Measurements from ENCODE around the gene WDFY2. TPM values are rescaled to one million over a fixed set of nuclear protein-coding genes. Genes with fewer than 3 reads are reported as not detected.

Gene WDFY2
- total RNA-seq, 1 donor from 2014 or later: 20.7 TPM

DNA sequence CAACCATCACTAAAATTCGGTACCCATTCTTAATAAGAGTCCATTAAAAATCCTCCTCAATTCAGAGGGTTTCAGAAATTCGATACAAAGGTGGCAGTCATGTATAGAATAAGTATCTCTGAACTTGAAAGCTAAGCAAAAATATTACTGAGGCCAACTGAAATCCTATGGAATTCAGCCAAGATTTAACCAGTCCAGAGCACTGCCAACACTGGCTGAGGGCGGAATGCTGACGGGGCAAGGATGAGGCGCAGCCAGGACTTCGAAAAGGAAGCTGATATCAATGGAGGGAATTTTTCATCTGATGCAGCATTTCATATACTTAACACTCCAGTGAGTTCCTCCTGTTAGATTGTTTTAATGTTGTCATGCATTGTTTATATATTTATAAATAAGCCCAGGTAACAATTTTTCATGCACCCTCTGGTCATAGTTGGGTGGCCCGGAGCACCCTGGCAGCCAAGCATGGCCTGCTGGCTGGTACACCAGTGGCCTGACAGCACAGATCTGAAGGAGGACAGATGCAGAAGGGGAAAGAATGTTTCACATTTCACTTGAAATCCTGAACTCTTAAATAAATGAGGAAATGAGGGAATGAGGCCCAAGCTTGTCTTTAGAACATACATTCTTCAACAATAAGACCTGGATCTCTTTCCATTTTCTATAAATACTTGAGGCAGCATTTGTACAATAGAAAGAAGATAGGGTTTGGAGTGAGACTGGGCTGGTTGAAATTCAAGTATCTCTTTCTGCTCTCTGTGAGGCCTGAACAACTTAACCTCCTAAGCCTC is 41.5 kb downstream of the WDFY2 start:
- H3K27ac Mint-ChIP-seq (ENCODE audit: unreplicated experiment): peak overlapping the region; percentile 82
- TF ChIP-seq, protein P1, sequence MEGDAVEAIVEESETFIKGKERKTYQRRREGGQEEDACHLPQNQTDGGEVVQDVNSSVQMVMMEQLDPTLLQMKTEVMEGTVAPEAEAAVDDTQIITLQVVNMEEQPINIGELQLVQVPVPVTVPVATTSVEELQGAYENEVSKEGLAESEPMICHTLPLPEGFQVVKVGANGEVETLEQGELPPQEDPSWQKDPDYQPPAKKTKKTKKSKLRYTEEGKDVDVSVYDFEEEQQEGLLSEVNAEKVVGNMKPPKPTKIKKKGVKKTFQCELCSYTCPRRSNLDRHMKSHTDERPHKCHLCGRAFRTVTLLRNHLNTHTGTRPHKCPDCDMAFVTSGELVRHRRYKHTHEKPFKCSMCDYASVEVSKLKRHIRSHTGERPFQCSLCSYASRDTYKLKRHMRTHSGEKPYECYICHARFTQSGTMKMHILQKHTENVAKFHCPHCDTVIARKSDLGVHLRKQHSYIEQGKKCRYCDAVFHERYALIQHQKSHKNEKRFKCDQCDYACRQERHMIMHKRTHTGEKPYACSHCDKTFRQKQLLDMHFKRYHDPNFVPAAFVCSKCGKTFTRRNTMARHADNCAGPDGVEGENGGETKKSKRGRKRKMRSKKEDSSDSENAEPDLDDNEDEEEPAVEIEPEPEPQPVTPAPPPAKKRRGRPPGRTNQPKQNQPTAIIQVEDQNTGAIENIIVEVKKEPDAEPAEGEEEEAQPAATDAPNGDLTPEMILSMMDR (IDR thresholded peaks at IDR 0.05): no peak
- no peak for DNase-seq (ENCODE audit: extremely low spot score, unreplicated experiment)
- no peaks in the 10 kb centered on the region for H3K9me3 Mint-ChIP-seq (ENCODE audit: unreplicated experiment)
- no peak overlapping the region for H3K4me3 Mint-ChIP-seq (ENCODE audit: unreplicated experiment)
- H3K4me1 Mint-ChIP-seq (ENCODE audit: unreplicated experiment): peaks cover 85% of the 10 kb centered on the region
- H3K36me3 Mint-ChIP-seq (ENCODE audit: unreplicated experiment): no peaks in the 10 kb centered on the region
- H3K27me3 Mint-ChIP-seq (ENCODE audit: unreplicated experiment): no peaks in the 10 kb centered on the region

DNA sequence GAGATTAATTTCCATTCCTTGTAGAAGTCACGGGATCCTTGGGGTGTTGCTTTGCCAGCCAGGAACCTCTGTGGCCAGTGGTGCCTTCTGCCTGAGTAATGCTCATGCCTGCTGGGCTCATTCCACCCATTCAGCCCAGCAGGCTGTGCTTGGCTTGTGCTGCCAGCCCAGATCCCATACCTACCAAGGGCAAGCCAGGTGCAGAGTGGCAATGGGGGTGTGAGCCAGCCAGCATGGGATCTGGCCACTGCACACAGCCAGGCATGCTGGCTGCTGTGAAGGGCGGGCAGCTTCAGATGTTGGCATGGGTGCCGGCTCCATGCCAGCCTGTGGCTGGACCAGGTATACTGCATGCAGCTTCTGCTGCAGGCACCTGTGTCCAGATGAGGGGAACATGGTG is 42.5 kb downstream of the WDFY2 start:
- peak overlapping the region; percentile 82 for H3K27ac Mint-ChIP-seq (ENCODE audit: unreplicated experiment)
- no peak overlapping the region for H3K4me3 Mint-ChIP-seq (ENCODE audit: unreplicated experiment)
- peaks cover 83% of the 10 kb centered on the region for H3K4me1 Mint-ChIP-seq (ENCODE audit: unreplicated experiment)
- H3K27me3 Mint-ChIP-seq (ENCODE audit: unreplicated experiment): no peaks in the 10 kb centered on the region
- H3K36me3 Mint-ChIP-seq (ENCODE audit: unreplicated experiment): no peaks in the 10 kb centered on the region
- TF ChIP-seq, protein P1 (IDR thresholded peaks at IDR 0.05): no peak
- H3K9me3 Mint-ChIP-seq (ENCODE audit: unreplicated experiment): no peaks in the 10 kb centered on the region
- no peak for DNase-seq (ENCODE audit: extremely low spot score, unreplicated experiment)

DNA sequence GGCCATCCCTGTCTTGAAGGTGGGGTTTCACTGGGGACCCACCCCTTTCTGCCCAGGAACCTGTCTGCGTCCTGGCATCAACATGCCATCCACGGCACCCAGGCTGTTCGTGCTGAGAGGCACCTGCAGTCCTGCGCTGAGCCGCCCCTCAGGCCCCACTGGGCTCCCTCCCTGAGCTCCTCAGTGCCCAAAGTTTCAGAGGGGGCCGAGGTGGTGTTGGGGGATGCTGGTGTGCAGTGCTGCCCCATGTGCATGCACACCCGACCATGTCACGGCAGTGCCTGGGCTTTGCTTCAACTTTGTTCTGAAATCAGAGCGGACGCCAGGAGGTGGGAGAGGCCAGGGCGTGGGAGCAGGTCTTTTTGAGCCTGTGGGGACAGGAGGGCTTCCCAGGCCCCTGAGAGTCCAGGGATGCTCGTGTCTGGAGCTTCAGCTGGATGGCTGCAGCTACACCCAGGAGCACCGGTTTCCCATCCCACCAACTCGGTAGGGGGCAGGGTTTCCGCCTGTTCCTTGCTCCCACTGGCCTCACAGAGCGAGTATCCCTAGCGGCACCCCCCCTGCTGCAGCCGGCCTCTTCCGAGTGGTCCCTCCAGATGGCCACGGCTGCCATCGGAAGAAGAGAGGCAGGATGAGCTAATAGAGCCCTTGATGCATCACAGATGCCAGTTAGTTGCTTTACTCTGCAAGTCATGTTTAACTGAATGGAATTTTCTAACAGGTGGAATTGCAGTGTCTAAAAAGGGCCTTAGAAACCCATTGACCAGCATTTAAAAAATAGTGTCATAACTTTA is 44.0 kb downstream of the WDFY2 start:
- H3K4me3 Mint-ChIP-seq (ENCODE audit: unreplicated experiment): no peak overlapping the region
- peak overlapping the region; percentile 79 for H3K27ac Mint-ChIP-seq (ENCODE audit: unreplicated experiment)
- no peaks in the 10 kb centered on the region for H3K9me3 Mint-ChIP-seq (ENCODE audit: unreplicated experiment)
- H3K4me1 Mint-ChIP-seq (ENCODE audit: unreplicated experiment): peaks cover 87% of the 10 kb centered on the region
- DNase-seq (ENCODE audit: extremely low spot score, unreplicated experiment): no peak
- TF ChIP-seq, protein P1 (IDR thresholded peaks at IDR 0.05): no peak
- H3K27me3 Mint-ChIP-seq (ENCODE audit: unreplicated experiment): no peaks in the 10 kb centered on the region
- H3K36me3 Mint-ChIP-seq (ENCODE audit: unreplicated experiment): no peaks in the 10 kb centered on the region

DNA sequence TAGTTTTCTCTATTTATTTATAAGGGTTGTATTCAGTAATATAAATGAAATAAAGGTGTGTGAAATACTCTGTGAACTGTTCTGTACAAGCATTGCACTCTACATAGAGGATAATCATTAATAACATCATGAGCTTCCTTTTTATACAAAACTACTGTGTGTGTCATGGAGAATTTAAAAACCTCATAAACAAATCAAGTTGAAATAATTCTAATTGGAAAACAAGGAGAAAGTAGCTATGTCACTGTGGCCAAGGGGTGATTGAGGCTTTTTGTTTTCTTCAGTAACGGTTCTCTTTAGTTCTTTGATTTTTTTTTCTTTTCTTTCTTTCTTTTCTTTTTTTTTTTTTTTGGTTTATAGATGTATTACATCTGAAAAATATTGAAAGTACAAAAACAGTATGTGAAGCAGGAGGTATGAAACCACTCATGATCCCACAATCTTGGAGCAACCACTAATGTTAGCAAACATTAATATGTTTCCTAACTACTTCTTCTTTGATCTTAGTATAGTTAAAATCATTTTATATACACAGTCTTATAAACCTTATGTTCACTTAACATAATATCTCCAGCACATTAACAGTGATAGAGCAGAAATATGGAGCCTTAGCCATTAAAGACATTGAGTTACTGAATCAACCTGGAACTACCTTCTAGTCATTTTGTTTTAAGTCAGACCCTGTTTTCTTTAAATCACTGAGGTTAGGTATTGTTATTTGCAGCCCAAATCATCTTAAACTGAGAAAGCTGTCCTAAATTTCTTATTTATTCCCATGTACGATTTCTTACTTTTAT is 45.4 kb downstream of the WDFY2 start:
- peak overlapping the region; percentile 51 for H3K4me3 Mint-ChIP-seq (ENCODE audit: unreplicated experiment)
- no peak for DNase-seq (ENCODE audit: extremely low spot score, unreplicated experiment)
- peaks cover 84% of the 10 kb centered on the region for H3K4me1 Mint-ChIP-seq (ENCODE audit: unreplicated experiment)
- H3K9me3 Mint-ChIP-seq (ENCODE audit: unreplicated experiment): no peaks in the 10 kb centered on the region
- no peaks in the 10 kb centered on the region for H3K27me3 Mint-ChIP-seq (ENCODE audit: unreplicated experiment)
- peak overlapping the region; percentile 79 for H3K27ac Mint-ChIP-seq (ENCODE audit: unreplicated experiment)
- H3K36me3 Mint-ChIP-seq (ENCODE audit: unreplicated experiment): no peaks in the 10 kb centered on the region
- TF ChIP-seq, protein P1 (IDR thresholded peaks at IDR 0.05): no peak

Data from osteocyte (in vitro differentiated cells).